Measurements from ENCODE around the gene PJA1.

The PJA1 gene

DNA sequence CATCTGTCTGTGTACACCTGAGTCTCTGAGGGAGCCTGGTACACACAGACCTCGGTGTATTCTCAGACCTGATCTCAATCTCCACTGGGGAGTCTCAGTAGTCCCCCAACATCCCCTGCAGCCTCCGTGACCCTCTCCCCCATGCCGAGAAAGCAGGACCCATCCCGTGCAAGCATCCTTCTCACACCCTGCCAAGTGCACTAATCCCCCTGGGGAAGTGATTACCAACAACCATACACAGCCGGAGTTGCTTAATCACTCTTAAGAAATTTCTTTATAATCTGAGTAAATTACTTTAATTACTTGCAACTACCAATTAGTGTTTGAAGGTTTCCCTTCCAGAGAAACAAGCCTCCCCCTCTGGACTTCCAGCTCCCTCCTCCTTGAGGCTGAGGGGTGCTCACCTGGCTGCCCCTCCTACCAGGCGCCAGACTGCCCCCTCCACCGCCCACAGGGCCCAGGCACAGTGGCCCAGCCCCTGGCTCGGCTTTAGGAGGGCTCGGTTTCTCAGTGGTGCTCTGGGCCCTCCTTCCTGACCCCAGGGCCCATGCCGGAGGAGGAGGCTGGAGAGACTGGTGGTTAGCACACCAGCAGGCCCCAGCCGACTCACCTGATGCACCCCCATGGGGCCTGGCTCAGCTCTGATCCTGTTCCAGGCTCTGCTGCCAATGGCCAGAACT lies 43.8 kb downstream of the PJA1 start:
- in situ Hi-C loops (cut with HindIII; ENCODE audit: low pct_ligation_motif_present, low sequenced_read_pairs) = no loop called here
- Histone ChIP-seq H3K27ac (no peak overlapping the region), H3K27me3 (replicated peaks) (no peaks in the 10 kb centered on the region), H3K36me3 (replicated peaks) (no peaks in the 10 kb centered on the region), H3K4me3 (ENCODE audit: low read depth, low read length) (no peak overlapping the region)
- no peak for DNase-seq
- TF ChIP-seq, protein P1, sequence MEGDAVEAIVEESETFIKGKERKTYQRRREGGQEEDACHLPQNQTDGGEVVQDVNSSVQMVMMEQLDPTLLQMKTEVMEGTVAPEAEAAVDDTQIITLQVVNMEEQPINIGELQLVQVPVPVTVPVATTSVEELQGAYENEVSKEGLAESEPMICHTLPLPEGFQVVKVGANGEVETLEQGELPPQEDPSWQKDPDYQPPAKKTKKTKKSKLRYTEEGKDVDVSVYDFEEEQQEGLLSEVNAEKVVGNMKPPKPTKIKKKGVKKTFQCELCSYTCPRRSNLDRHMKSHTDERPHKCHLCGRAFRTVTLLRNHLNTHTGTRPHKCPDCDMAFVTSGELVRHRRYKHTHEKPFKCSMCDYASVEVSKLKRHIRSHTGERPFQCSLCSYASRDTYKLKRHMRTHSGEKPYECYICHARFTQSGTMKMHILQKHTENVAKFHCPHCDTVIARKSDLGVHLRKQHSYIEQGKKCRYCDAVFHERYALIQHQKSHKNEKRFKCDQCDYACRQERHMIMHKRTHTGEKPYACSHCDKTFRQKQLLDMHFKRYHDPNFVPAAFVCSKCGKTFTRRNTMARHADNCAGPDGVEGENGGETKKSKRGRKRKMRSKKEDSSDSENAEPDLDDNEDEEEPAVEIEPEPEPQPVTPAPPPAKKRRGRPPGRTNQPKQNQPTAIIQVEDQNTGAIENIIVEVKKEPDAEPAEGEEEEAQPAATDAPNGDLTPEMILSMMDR (IDR thresholded peaks at IDR 0.05; ENCODE audit: low read depth, low read length, missing control alignments) = no peak

DNA sequence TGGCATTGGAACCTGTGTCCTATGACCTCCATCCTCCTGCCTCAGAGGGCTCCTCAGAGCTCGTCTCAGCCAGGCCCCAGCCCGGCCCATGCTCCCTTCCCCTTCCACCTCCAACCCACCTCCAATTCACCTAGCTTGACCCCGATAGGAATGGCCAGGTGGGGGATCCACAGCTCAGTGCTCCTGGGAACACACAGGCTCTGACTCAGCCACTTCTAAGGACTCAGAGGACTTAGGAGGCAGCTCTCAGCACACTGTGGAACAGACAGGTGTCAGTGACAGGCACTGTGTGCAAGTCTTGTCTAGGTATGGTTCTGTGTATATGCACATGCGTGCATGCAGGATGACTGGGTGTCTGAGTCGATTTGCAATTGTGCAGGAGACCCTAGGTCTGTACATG lies 44.8 kb downstream of the PJA1 start:
- H3K36me3 ChIP-seq (replicated peaks) = no peaks in the 10 kb centered on the region
- no peak overlapping the region for H3K27ac ChIP-seq
- TF ChIP-seq, protein P1 (IDR thresholded peaks at IDR 0.05; ENCODE audit: low read depth, low read length, missing control alignments) = no peak
- no peaks in the 10 kb centered on the region for H3K27me3 ChIP-seq (replicated peaks)
- in situ Hi-C loops (cut with HindIII; ENCODE audit: low pct_ligation_motif_present, low sequenced_read_pairs) = no loop called here
- H3K4me3 ChIP-seq (ENCODE audit: low read depth, low read length) = no peak overlapping the region
- no peak for DNase-seq

DNA sequence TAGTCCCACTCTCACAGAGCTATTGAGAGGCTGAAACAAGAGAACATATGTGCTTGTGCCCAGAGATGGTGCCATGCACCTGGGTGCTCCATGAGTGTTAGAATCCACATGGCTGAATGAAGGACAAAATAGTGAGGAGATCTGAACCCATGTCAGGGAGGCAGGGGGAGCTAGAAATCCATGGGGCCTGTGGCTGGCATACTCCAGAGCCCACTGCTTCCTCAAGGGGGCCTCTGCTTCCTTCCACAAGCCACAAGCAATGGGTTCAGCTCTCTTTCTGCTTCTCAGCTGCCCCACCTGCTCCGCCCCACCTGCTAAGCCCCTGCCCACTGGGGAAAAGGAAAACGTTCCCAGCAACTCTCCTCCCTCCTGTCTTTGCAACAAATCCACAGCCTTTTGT lies 46.1 kb downstream of the PJA1 start:
- no peak overlapping the region for H3K4me3 ChIP-seq (ENCODE audit: low read depth, low read length)
- TF ChIP-seq, protein P1 (IDR thresholded peaks at IDR 0.05; ENCODE audit: low read depth, low read length, missing control alignments) = no peak
- H3K36me3 ChIP-seq (replicated peaks) = no peaks in the 10 kb centered on the region
- no peaks in the 10 kb centered on the region for H3K27me3 ChIP-seq (replicated peaks)
- H3K27ac ChIP-seq = no peak overlapping the region
- in situ Hi-C loops (cut with HindIII; ENCODE audit: low pct_ligation_motif_present, low sequenced_read_pairs) = no loop called here
- no peak for DNase-seq

DNA sequence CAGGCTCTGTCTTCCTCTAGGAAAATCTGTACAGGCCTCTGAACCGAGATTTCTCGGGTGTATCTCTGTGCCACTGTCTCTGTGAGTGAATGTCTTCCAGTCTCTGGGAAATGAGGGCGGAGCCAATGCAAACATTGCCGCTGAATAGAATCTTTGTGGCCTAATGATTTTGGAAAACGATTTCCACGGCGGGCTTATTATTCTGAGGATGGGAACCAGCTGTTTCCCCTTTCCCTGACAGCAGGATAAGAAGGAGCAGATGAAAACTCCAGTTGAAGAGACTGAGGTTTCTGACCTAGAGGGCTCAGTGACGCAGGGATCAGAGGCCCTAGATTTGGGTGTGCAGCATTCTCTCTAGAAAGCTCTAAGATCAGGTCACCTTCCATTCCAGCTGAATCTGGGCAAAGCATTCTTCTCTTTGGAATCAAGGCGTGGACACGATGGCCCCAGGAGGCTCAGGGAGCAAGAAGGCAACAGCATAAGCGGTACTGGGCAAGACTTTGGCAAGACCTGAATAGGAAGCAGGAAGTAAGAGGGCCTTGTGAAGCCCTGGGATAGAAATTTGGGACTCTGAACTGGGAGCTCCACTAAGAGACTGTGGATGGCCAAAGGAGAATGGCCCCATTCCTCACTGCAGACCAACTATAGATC lies 47.3 kb downstream of the PJA1 start:
- in situ Hi-C loops (cut with HindIII; ENCODE audit: low pct_ligation_motif_present, low sequenced_read_pairs) = no loop called here
- DNase-seq = no peak
- Histone ChIP-seq H3K27ac (no peak overlapping the region), H3K36me3 (replicated peaks) (no peaks in the 10 kb centered on the region), H3K4me3 (ENCODE audit: low read depth, low read length) (no peak overlapping the region), H3K27me3 (replicated peaks) (no peaks in the 10 kb centered on the region)
- TF ChIP-seq, protein P1 (IDR thresholded peaks at IDR 0.05; ENCODE audit: low read depth, low read length, missing control alignments) = no peak

DNA sequence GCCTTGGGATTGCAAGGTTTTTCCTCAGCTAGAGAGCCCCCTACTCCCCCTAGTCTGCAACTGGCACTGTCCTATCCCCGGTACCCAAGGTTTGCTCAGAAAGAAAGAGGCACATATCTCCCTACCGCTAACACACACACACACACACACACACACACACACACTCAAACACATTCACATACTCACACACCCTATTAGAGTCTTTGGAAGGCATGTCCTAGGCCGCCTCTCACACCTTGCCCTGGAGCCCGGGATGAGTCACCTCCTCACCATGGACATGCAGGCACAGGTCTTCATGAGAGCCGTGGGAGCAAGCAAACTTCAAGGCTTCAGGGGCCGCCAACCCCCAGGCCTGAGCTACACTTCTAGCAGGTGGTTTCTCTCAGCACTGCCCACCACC lies 49.2 kb downstream of the PJA1 start:
- TF ChIP-seq, protein P1 (IDR thresholded peaks at IDR 0.05; ENCODE audit: low read depth, low read length, missing control alignments) = no peak
- no peaks in the 10 kb centered on the region for H3K36me3 ChIP-seq (replicated peaks)
- DNase-seq = no peak
- H3K27me3 ChIP-seq (replicated peaks) = no peaks in the 10 kb centered on the region
- H3K27ac ChIP-seq = no peak overlapping the region
- in situ Hi-C loops (cut with HindIII; ENCODE audit: low pct_ligation_motif_present, low sequenced_read_pairs) = no loop called here
- no peak overlapping the region for H3K4me3 ChIP-seq (ENCODE audit: low read depth, low read length)
